Glutamatergic neuron (in vitro differentiated cells): Measurements from ENCODE around the gene HPCAL4. TPM values are rescaled to one million over a fixed set of nuclear protein-coding genes. Genes with fewer than 3 reads are reported as not detected.
A peak's percentile ranks its signal among the peaks of the same experiment; 100 is the strongest.

Experiments
- DNase-seq: peaks from one replicate; pipeline ENCODE4 v3.0.0; 2022
- H3K27ac Mint-ChIP-seq: one replicate; pipeline ENCODE4 v1.8.0; 2020; ENCODE audit warnings: mild to moderate bottlenecking, mixed read lengths, inconsistent platforms; ENCODE audit not compliant: unreplicated experiment
- H3K27me3 Mint-ChIP-seq: one replicate; pipeline ENCODE4 v1.8.0; 2020; ENCODE audit warnings: mild to moderate bottlenecking, moderate library complexity, mixed read lengths, inconsistent platforms; ENCODE audit not compliant: unreplicated experiment
- H3K36me3 Mint-ChIP-seq: one replicate; pipeline ENCODE4 v1.8.0; 2020; ENCODE audit warnings: mild to moderate bottlenecking, mixed read lengths, inconsistent platforms; ENCODE audit not compliant: unreplicated experiment
- H3K4me1 Mint-ChIP-seq: one replicate; pipeline ENCODE4 v1.8.0; 2020; ENCODE audit warnings: mild to moderate bottlenecking, low read depth, mixed read lengths, inconsistent platforms; ENCODE audit not compliant: unreplicated experiment
- H3K4me3 Mint-ChIP-seq: one replicate; pipeline ENCODE4 v1.8.0; 2020; ENCODE audit warnings: mild to moderate bottlenecking, mixed read lengths, inconsistent platforms; ENCODE audit not compliant: unreplicated experiment
- H3K9me3 Mint-ChIP-seq: one replicate; pipeline ENCODE4 v1.8.0; 2020; ENCODE audit warnings: mild to moderate bottlenecking, moderate library complexity, mixed read lengths, inconsistent platforms; ENCODE audit not compliant: unreplicated experiment
- total RNA-seq: library from RNA; stranded (reverse); fragmentation: NEBNext Ultra II Directional; extraction: Animal tissue kit (Norgen Biotek cat#: 25700); gene quantifications from one replicate; pipeline ENCODE4 v1.2.1, GENCODE V29; 2021; ENCODE audit not compliant: unreplicated experiment
- TF ChIP-seq, protein P1 (sequence below): fragments of 200-600 bp; sonication (generic); IDR thresholded peaks from one replicate; pipeline ENCODE4 v1.5.0; 2021; ENCODE audit not compliant: partially characterized antibody, unreplicated experiment

HPCAL4 gene
- total RNA-seq, 1 donor from 2014 or later, result not detected

- peak; percentile 31 for DNase-seq
- peaks cover 37% of the 10 kb centered on the region for H3K27me3 Mint-ChIP-seq
- no peaks in the 10 kb centered on the region for H3K9me3 Mint-ChIP-seq
- no peaks in the 10 kb centered on the region for H3K36me3 Mint-ChIP-seq
- peak overlapping the region; percentile 38 for H3K4me3 Mint-ChIP-seq
- TF ChIP-seq, protein P1, sequence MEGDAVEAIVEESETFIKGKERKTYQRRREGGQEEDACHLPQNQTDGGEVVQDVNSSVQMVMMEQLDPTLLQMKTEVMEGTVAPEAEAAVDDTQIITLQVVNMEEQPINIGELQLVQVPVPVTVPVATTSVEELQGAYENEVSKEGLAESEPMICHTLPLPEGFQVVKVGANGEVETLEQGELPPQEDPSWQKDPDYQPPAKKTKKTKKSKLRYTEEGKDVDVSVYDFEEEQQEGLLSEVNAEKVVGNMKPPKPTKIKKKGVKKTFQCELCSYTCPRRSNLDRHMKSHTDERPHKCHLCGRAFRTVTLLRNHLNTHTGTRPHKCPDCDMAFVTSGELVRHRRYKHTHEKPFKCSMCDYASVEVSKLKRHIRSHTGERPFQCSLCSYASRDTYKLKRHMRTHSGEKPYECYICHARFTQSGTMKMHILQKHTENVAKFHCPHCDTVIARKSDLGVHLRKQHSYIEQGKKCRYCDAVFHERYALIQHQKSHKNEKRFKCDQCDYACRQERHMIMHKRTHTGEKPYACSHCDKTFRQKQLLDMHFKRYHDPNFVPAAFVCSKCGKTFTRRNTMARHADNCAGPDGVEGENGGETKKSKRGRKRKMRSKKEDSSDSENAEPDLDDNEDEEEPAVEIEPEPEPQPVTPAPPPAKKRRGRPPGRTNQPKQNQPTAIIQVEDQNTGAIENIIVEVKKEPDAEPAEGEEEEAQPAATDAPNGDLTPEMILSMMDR, result no peak
- H3K27ac Mint-ChIP-seq, result no peak overlapping the region
- H3K4me1 Mint-ChIP-seq, result no peaks in the 10 kb centered on the region
These were observed 1.2 kb upstream of the HPCAL4 start for GRCh38 chr1:39692152-39693074.

GRCh38 chr1:39690794-39691382, 345 bp downstream of the HPCAL4 start:
- Mint-ChIP-seq H3K27me3 (peaks cover 39% of the 10 kb centered on the region), H3K9me3 (no peaks in the 10 kb centered on the region), H3K36me3 (no peaks in the 10 kb centered on the region), H3K4me3 (no peak overlapping the region), H3K4me1 (no peaks in the 10 kb centered on the region), H3K27ac (no peak overlapping the region)
- TF ChIP-seq, protein P1, result no peak
- DNase-seq, result no peak

GRCh38 chr1:39690225-39690624, 1.0 kb downstream of the HPCAL4 start:
- TF ChIP-seq, protein P1, result no peak
- H3K4me1 Mint-ChIP-seq, result no peaks in the 10 kb centered on the region

DNA sequence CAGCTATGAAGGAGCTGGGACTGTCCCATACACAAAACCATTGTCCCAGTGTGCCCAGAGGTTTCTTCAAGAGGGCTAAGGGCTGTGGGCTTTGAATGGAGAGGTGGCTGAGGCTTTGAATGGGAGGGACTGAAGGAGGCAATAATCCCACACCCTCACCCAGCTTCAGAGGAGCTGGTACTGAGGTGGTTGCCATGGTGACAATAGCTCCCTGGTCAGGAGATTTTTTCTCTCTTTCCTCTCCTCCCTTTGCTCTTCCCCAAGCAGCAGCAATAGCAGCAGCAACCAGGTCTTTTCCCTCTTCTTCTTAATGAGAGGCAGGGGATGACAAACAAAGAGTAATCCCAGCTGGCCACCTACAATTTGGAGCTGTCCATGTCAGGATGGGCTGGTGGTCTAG, 1.6 kb downstream of the HPCAL4 start:
- no peaks in the 10 kb centered on the region for H3K36me3 Mint-ChIP-seq
- TF ChIP-seq, protein P1, result no peak
- H3K27ac Mint-ChIP-seq, result no peak overlapping the region
- H3K9me3 Mint-ChIP-seq, result no peaks in the 10 kb centered on the region
- no peak for DNase-seq
- no peaks in the 10 kb centered on the region for H3K4me1 Mint-ChIP-seq
- H3K27me3 Mint-ChIP-seq, result peaks cover 41% of the 10 kb centered on the region
- no peak overlapping the region for H3K4me3 Mint-ChIP-seq

More at GRCh38 chr1:39690225-39690624, 1.0 kb downstream of the HPCAL4 start:
- Mint-ChIP-seq H3K27ac (no peak overlapping the region), H3K36me3 (no peaks in the 10 kb centered on the region), H3K9me3 (no peaks in the 10 kb centered on the region), H3K4me3 (peak overlapping the region; percentile 30), H3K27me3 (peaks cover 39% of the 10 kb centered on the region)
- no peak for DNase-seq

GRCh38 chr1:39689214-39689613, 2.0 kb downstream of the HPCAL4 start:
- no peaks in the 10 kb centered on the region for H3K9me3 Mint-ChIP-seq
- TF ChIP-seq, protein P1, result no peak
- H3K36me3 Mint-ChIP-seq, result no peaks in the 10 kb centered on the region
- H3K4me1 Mint-ChIP-seq, result no peaks in the 10 kb centered on the region
- DNase-seq, result no peak
- no peak overlapping the region for H3K27ac Mint-ChIP-seq
- H3K27me3 Mint-ChIP-seq, result peaks cover 42% of the 10 kb centered on the region
- H3K4me3 Mint-ChIP-seq, result no peak overlapping the region
